ENCODE results near the gene FMO5.
"Not testable (repeated sequence)": the region's sequence is repeated elsewhere in the genome, so short reads cannot be mapped to it uniquely, and the experiment has no call there.

Gene FMO5

DNA sequence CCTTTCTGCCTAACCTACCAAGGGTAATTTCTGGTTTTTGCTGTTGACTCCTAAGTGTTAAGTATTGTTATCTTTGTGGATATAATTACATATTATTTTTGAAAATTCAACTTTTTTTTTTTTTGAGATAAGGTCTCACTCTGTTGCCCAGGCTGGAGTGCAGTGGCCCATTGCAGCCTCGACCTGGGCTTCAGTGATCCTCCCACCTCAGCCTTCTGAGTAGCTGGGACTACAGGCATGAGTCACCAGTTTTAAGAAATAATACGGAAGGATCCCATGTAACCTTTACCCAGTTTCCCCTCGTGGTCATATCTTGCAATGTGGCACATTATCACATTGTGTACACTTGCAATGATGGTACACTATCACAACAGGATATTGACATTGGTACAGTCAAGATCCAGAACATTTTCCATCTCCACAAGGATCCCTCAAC is 20.5 kb upstream of the FMO5 start:
- H3K4me3 ChIP-seq (replicated peaks in 1 of 2; ENCODE audit: low read depth in 2 of 2, low read length in 2 of 2), result no peak overlapping the region
- no peak for TF ChIP-seq CTCF (IDR thresholded peaks at IDR 0.05; ENCODE audit: low read depth, low read length)
- peak in 1 of 2 donors; percentile 25 for DNase-seq (ENCODE audit: low read depth in 2 of 2)

GRCh38 chr1:147245129-147245528 is 20.0 kb upstream of the FMO5 start:
- DNase-seq (ENCODE audit: low read depth in 2 of 2), result no peak
- TF ChIP-seq CTCF (IDR thresholded peaks at IDR 0.05; ENCODE audit: low read depth, low read length), result no peak
- no peak overlapping the region for H3K4me3 ChIP-seq (replicated peaks in 1 of 2; ENCODE audit: low read depth in 2 of 2, low read length in 2 of 2)

GRCh38 chr1:147243841-147244240 is 18.7 kb upstream of the FMO5 start:
- peak in 1 of 2 donors; percentile 22 for DNase-seq (ENCODE audit: low read depth in 2 of 2)
- no peak for TF ChIP-seq CTCF (IDR thresholded peaks at IDR 0.05; ENCODE audit: low read depth, low read length)
- peak overlapping the region; percentile 71 to 87 for H3K4me3 ChIP-seq (replicated peaks in 1 of 2; ENCODE audit: low read depth in 2 of 2, low read length in 2 of 2)

DNA sequence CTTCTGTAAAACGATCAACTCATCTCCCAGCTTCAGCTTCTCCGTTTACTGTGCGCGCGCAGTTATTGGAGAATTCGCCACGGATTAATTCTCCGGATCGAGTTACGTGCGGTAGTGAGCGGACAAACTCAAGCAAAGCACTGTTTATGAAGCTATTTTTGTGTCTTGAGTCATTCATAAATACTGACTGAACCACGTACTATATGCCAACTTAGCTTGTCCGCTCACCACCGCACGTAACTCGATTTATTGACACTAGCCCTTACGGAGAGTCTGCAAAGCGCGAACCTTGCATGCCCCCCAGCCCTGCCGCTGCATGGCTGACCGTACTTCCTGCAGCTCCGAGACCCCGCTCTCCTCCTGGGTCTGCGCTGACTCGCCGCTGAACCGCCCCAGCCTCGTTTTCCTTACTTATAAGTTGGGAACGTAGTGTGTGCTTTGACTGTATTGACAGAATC is 18.1 kb upstream of the FMO5 start:
- peak overlapping the region; percentile 71 to 87 for H3K4me3 ChIP-seq (replicated peaks in 1 of 2; ENCODE audit: low read depth in 2 of 2, low read length in 2 of 2)
- DNase-seq (ENCODE audit: low read depth in 2 of 2), result no peak
- TF ChIP-seq CTCF (IDR thresholded peaks at IDR 0.05; ENCODE audit: low read depth, low read length), result no peak

DNA sequence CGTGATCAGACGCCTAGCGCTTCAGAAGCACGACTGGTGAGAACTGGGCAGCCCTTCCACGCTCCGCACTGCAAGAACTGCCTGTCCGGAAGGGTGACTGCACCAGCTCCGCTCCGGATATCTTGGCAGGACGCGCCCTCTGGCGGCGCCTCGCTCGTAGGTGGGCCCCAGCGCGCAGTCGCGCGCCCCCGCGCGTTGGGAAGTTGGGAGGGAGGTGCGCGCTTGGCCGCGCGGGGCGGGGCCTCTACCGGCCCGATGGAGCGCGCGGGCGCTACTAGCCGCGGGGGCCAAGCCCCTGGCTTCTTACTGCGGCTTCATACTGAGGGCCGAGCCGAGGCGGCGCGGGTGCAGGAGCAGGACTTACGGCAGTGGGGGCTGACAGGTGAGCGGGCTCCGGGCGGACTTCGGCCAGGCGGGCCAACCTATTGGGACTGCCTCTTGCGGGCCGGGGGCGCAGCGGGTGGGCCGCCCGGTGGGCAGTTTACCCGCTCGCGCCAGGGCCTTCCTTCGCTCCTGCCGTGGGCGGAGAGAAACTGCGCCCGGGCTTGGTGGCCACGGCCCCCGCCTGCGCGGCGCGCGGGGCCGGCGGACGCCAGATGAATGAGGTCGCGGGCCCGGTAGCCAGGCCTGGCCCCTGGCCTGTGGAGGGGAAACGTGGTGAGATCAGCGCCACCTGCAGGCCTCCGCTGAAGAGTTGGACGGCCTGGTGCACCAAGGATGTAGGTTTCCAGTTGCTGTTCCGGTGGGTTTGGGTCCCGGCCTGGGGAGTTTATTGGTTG is 17.5 kb upstream of the FMO5 start, which contains the start of gene CHD1L:
Gene CHD1L, plus strand, starts transcription at position 236 of the 779 bp plus-strand sequence. Its CDS starts 20 bp downstream, at position 256.
- TF ChIP-seq CTCF (IDR thresholded peaks at IDR 0.05; ENCODE audit: low read depth, low read length), result peak; percentile 75
- DNase-seq (ENCODE audit: low read depth in 2 of 2), result peak; percentile 96 to 97
- H3K4me3 ChIP-seq (replicated peaks in 1 of 2; ENCODE audit: low read depth in 2 of 2, low read length in 2 of 2), result peak within 1 kb of the TSS; percentile 71 to 87

DNA sequence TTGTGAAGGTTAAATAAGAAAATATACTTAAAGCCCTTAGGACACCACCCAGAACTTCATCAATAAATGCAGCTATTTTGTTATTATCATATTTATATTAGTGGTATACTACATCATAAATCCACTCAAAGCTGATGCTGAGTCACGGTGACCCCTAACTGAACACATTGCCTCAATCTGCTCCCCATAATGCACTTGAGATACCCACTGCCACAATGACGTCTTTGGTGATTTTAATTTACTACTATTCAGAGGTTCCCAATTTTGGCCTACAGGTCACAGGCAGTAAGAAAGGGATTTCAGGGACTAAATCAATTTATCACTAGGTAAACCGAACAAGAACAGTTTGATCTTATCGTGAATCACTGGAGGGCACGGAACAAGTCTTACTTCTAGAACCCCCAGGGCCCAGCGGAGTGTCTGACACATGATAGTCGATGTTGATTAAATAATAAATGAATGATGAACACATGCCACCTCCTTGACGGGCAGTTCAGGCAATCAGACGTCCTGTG is 16.9 kb upstream of the FMO5 start:
- no peak for TF ChIP-seq CTCF (IDR thresholded peaks at IDR 0.05; ENCODE audit: low read depth, low read length)
- H3K4me3 ChIP-seq (replicated peaks in 1 of 2; ENCODE audit: low read depth in 2 of 2, low read length in 2 of 2), result peak overlapping the region in 1 of 2 donors; percentile 87
- DNase-seq (ENCODE audit: low read depth in 2 of 2), result no peak

DNA sequence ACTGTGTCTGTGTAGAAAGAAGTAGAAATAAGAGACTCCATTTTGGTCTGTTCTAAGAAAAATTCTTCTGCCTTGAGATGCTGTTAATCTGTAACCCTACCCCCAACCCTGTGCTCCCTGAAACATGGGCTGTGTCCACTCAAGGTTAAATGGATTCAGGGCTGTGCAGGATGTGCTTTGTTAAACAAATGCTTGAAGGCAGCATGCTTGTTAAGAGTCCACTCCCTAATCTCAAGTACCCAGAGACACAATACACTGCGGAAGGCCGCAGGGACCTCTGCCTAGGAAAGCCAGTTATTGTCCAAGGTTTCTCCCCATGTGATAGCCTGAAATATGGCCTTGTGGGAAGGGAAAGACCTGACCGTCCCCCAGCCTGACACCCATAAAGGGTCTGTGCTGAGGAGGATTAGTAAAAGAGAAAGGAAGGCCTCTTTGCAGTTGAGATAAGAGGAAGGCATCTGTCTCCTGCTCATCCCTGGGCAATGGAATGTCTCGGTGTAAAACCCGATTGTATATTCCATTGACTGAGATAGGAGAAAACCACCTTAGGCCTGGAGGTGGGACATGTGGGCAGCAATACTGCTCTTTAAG is 15.1 kb upstream of the FMO5 start:
- DNase-seq (ENCODE audit: low read depth in 2 of 2); H3K4me3 ChIP-seq (replicated peaks in 1 of 2; ENCODE audit: low read depth in 2 of 2, low read length in 2 of 2): not testable (repeated sequence)
